GM13976 (cell line): Measurements from ENCODE around the gene ADGB.

Experiments used
- DNase-seq: peaks from one replicate; pipeline ENCODE4 v3.0.0; 2012; ENCODE audit warnings: low spot score
- in situ Hi-C: fragments of 300-500 bp; cut with MboI; formaldehyde crosslinking; loops from one replicate; pipeline ENCODE4 v1.12.0; 2022; ENCODE audit warnings: low sequenced_read_pairs, mixed read lengths, inconsistent platforms; ENCODE audit not compliant: unreplicated experiment
- TF ChIP-seq, protein P1 (sequence below): IDR thresholded peaks from 2 replicates; pipeline ENCODE4 v1.5.1; 2012; ENCODE audit warnings: borderline replicate concordance, mild to moderate bottlenecking; ENCODE audit not compliant: insufficient read depth; ENCODE audit errors: extremely low read depth, missing control alignments, control extremely low read depth

Gene ADGB

DNA sequence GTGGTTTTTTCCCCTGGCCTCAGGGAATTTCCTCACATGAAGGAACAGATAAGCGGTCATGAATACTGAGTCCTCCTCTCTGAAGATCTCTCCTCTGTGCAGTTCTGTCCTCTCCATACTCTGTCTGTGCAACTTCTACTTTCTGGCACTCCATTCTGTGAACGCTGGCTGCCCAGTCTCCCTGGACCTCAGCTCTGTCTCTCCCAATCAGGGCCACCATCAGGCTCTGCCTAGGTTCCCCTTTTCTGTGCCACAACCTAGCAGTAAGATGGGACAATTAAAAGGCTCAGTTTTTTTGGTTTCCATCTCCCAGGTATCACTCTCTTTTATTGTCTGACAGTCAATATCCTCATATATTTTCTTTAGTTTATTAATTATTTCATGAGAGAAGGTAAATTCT lies 4.8 kb upstream of the ADGB start:
- no peak for DNase-seq
- in situ Hi-C loops, result no loop called here
- TF ChIP-seq, protein P1, sequence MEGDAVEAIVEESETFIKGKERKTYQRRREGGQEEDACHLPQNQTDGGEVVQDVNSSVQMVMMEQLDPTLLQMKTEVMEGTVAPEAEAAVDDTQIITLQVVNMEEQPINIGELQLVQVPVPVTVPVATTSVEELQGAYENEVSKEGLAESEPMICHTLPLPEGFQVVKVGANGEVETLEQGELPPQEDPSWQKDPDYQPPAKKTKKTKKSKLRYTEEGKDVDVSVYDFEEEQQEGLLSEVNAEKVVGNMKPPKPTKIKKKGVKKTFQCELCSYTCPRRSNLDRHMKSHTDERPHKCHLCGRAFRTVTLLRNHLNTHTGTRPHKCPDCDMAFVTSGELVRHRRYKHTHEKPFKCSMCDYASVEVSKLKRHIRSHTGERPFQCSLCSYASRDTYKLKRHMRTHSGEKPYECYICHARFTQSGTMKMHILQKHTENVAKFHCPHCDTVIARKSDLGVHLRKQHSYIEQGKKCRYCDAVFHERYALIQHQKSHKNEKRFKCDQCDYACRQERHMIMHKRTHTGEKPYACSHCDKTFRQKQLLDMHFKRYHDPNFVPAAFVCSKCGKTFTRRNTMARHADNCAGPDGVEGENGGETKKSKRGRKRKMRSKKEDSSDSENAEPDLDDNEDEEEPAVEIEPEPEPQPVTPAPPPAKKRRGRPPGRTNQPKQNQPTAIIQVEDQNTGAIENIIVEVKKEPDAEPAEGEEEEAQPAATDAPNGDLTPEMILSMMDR, result no peak

- DNase-seq, result no peak
- in situ Hi-C loops, result no loop called here
- TF ChIP-seq, protein P1, result no peak
These were observed 4.3 kb upstream of the ADGB start for GRCh38 chr6:146594495-146594894.

DNA sequence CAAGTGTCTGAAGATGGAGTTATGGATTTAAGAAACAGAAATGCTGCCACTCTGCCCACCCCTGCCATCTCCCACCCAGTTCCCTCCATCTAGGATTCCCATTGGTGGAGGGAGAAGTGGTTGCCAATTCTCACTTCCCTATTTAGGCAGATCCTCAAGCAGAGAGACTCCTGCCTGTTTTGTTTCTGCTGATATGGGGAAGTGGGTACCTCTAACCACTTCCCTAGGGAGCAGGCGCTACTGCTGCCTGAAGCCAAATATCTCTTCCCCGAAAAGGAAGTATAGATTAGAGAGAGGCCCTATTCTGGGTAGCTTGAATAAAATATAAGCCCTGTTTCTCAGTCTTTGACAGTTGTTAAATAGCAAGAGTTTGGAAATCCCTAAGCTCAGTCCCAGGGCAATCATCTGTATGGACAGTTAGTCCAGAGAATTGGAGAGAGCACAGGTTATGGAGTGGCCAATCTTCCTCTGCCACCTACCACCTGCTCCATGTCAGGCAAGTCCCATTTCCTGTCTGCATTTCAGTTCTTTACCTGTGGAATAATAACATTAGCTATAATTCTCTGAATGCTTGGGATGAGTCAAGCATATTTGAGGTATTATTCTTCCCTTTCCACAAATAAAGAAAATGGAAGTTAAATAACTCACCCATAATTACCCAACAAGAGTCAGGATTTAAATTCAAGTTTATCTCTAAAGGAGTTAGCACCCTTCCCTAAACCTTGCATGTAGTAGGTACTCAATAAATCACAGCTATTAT lies 2.6 kb upstream of the ADGB start:
- TF ChIP-seq, protein P1, result no peak
- no peak for DNase-seq
- in situ Hi-C loops, result no loop called here

DNA sequence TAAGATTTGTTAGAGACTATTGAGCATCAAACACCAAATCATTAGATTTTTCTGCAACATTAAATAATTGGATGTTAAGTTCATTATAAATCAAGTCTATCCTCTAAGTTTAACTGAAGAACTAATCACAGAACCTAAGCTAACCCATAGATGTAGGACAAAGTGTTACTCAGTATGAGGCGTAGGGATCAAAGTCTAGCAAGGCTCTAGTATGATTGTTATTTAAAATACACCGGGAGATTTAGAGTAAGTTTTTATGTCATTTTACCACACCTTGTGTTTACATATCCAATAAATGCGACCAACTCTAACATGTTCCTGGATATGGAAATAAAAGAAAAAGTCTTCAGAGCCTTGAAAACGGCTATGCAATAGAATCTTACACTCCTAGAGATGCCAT lies 2.6 kb downstream of the ADGB start:
- in situ Hi-C loops, result no loop called here
- DNase-seq, result no peak

GRCh38 chr6:146602526-146602925 lies 3.8 kb downstream of the ADGB start:
- in situ Hi-C loops, result no loop called here
- TF ChIP-seq, protein P1, result no peak
- DNase-seq, result no peak

More for the DNA sequence above, 2.6 kb downstream of the ADGB start:
- TF ChIP-seq, protein P1, result no peak

DNA sequence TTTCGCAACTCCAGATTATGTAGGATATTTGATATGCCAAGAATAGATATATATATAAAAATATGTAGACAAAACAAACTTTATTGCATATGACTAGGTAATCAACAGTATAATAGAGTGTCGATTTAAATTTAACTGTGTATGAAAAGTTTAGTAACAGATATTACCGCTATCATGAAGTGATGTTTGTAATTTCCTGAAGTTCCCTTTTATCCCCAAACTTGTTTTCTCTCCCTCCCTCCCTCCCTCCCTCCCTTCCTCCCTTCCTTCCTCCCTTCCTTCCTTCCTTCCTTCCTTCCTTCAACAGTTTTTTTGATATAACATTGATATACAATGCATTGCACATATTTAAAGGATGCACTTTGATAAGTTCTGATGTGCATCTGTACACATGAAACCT lies 15.2 kb downstream of the ADGB start:
- in situ Hi-C loops, result no loop called here
- TF ChIP-seq, protein P1, result no peak
- no peak for DNase-seq
